Measurements from ENCODE around the gene CCDC60.
"Not testable (repeated sequence)": the region's sequence is repeated elsewhere in the genome, so short reads cannot be mapped to it uniquely, and the experiment has no call there.

The CCDC60 gene

DNA sequence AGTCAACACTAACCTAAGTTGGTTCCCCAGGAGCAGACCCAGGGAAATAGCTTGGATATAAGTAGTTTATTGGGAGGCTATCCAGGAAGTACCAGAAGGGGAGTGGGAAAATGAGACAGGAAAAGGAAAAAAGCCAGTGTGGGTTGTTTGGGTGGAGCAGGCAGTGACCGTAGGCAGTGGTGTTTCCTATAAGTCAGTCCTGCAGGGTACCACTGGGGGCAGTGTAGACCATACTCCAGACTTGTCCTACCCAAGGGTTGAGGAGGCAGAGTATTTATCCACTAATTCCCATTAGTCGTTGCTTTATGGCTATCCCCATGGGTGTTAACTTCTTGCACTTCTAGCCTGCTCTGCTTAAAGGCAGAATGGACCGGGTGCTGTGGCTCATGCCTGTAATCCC, 6.4 kb upstream of the CCDC60 start:
- DNase-seq: no peak
- Histone ChIP-seq H3K9me3 (ENCODE audit: control insufficient read depth, low read length) (no peaks in the 10 kb centered on the region), H3K4me3 (ENCODE audit: insufficient read depth, low read depth, low read length, poor library complexity, severe bottlenecking) (no peak overlapping the region), H3K27me3 (replicated peaks; ENCODE audit: control insufficient read depth, insufficient read depth, low read length, poor library complexity, severe bottlenecking) (no peaks in the 10 kb centered on the region), H3K36me3 (ENCODE audit: control insufficient read depth, insufficient read depth, low read length) (no peaks in the 10 kb centered on the region), H3K27ac (ENCODE audit: insufficient read depth, low read length, poor library complexity, severe bottlenecking) (no peak overlapping the region), H3K4me1 (ENCODE audit: control insufficient read depth, insufficient read depth, low read length, poor library complexity, severe bottlenecking) (no peaks in the 10 kb centered on the region)

GRCh38 chr12:119338593-119339363, 4.2 kb downstream of the CCDC60 start:
- no peak overlapping the region for H3K27ac ChIP-seq (ENCODE audit: insufficient read depth, low read length, poor library complexity, severe bottlenecking)
- H3K9me3 ChIP-seq (ENCODE audit: control insufficient read depth, low read length): no peaks in the 10 kb centered on the region
- no peak overlapping the region for H3K4me3 ChIP-seq (ENCODE audit: insufficient read depth, low read depth, low read length, poor library complexity, severe bottlenecking)
- H3K4me1 ChIP-seq (ENCODE audit: control insufficient read depth, insufficient read depth, low read length, poor library complexity, severe bottlenecking): no peaks in the 10 kb centered on the region
- no peak for DNase-seq
- H3K27me3 ChIP-seq (replicated peaks; ENCODE audit: control insufficient read depth, insufficient read depth, low read length, poor library complexity, severe bottlenecking): peaks cover 3% of the 10 kb centered on the region
- H3K36me3 ChIP-seq (ENCODE audit: control insufficient read depth, insufficient read depth, low read length): no peaks in the 10 kb centered on the region

- Histone ChIP-seq H3K9me3 (ENCODE audit: control insufficient read depth, low read length) (no peaks in the 10 kb centered on the region), H3K4me3 (ENCODE audit: insufficient read depth, low read depth, low read length, poor library complexity, severe bottlenecking) (no peak overlapping the region), H3K27ac (ENCODE audit: insufficient read depth, low read length, poor library complexity, severe bottlenecking) (no peak overlapping the region), H3K4me1 (ENCODE audit: control insufficient read depth, insufficient read depth, low read length, poor library complexity, severe bottlenecking) (no peaks in the 10 kb centered on the region), H3K36me3 (ENCODE audit: control insufficient read depth, insufficient read depth, low read length) (no peaks in the 10 kb centered on the region), H3K27me3 (replicated peaks; ENCODE audit: control insufficient read depth, insufficient read depth, low read length, poor library complexity, severe bottlenecking) (peaks cover 3% of the 10 kb centered on the region)
- DNase-seq: no peak
Observed at GRCh38 chr12:119340578-119340977, 6.0 kb downstream of the CCDC60 start.

- no peak overlapping the region for H3K4me3 ChIP-seq (ENCODE audit: insufficient read depth, low read depth, low read length, poor library complexity, severe bottlenecking)
- no peaks in the 10 kb centered on the region for H3K36me3 ChIP-seq (ENCODE audit: control insufficient read depth, insufficient read depth, low read length)
- no peaks in the 10 kb centered on the region for H3K9me3 ChIP-seq (ENCODE audit: control insufficient read depth, low read length)
- H3K27ac ChIP-seq (ENCODE audit: insufficient read depth, low read length, poor library complexity, severe bottlenecking): no peak overlapping the region
- DNase-seq: no peak
- no peaks in the 10 kb centered on the region for H3K4me1 ChIP-seq (ENCODE audit: control insufficient read depth, insufficient read depth, low read length, poor library complexity, severe bottlenecking)
- peaks cover 3% of the 10 kb centered on the region for H3K27me3 ChIP-seq (replicated peaks; ENCODE audit: control insufficient read depth, insufficient read depth, low read length, poor library complexity, severe bottlenecking)
Observed at GRCh38 chr12:119341020-119341419, 6.5 kb downstream of the CCDC60 start.

DNA sequence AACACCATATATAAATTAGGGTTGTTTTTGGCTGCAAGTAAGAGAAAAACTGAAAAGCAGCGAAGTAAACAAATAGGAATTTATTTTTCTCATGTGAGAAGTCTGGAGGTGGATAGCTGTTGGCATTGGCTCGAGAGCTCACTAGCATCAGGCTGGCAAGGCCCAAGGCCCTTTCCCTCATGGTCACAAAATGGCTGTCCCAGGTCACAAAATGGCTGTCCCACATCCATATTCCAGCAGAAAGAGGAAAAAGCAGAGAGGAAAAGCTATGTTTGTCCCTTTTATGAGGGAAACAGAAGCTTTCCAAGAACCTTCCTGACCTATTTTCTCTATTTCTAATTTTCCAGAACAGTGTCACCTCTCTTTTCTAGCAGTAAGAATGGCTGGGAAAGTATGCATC, 7.5 kb downstream of the CCDC60 start:
- Histone ChIP-seq H3K36me3 (ENCODE audit: control insufficient read depth, insufficient read depth, low read length) (no peaks in the 10 kb centered on the region), H3K27ac (ENCODE audit: insufficient read depth, low read length, poor library complexity, severe bottlenecking) (no peak overlapping the region), H3K4me3 (ENCODE audit: insufficient read depth, low read depth, low read length, poor library complexity, severe bottlenecking) (no peak overlapping the region), H3K4me1 (ENCODE audit: control insufficient read depth, insufficient read depth, low read length, poor library complexity, severe bottlenecking) (no peaks in the 10 kb centered on the region), H3K9me3 (ENCODE audit: control insufficient read depth, low read length) (no peaks in the 10 kb centered on the region), H3K27me3 (replicated peaks; ENCODE audit: control insufficient read depth, insufficient read depth, low read length, poor library complexity, severe bottlenecking) (no peaks in the 10 kb centered on the region)
- DNase-seq: no peak

DNA sequence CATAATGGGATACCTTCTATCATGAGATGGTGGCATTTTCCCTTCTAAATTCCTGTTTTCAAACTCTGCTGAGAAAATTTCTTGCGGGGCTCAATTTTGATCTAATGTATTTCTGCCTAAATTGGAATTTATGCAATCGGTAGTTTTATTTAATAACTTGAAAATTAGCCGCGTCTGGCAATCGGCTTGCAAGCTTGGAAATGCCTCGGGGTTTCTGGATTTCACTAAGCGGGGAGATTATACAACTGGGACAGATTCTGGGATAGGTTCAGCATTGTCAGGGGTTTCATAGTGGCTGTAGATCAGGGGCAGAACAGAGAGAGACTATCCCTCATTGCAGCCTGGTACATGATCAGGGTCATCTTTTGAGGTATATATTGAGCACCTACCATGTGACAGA, 8.6 kb downstream of the CCDC60 start:
- no peaks in the 10 kb centered on the region for H3K4me1 ChIP-seq (ENCODE audit: control insufficient read depth, insufficient read depth, low read length, poor library complexity, severe bottlenecking)
- H3K9me3 ChIP-seq (ENCODE audit: control insufficient read depth, low read length): no peaks in the 10 kb centered on the region
- no peak overlapping the region for H3K27ac ChIP-seq (ENCODE audit: insufficient read depth, low read length, poor library complexity, severe bottlenecking)
- H3K27me3 ChIP-seq (replicated peaks; ENCODE audit: control insufficient read depth, insufficient read depth, low read length, poor library complexity, severe bottlenecking): no peaks in the 10 kb centered on the region
- no peaks in the 10 kb centered on the region for H3K36me3 ChIP-seq (ENCODE audit: control insufficient read depth, insufficient read depth, low read length)
- H3K4me3 ChIP-seq (ENCODE audit: insufficient read depth, low read depth, low read length, poor library complexity, severe bottlenecking): no peak overlapping the region
- DNase-seq: no peak

DNA sequence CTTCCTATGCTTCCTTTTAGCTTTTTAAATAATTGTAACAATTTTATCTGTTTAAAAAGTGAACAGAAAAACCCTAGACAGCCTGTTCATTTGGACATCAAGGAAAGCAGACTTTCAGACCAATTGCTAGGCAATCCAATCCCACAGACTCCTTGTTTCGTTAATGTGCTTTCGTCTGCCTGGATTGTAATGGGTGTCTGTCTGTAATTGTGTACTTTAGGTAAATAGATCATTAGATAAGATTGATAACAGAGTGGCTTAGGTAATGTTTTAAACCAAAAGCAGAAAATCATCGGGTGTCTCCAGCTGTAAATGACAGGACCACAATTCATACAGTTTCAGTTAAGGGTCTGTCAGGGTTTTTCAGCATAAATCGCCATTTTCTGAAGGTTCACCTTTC, 19.6 kb downstream of the CCDC60 start:
- no peaks in the 10 kb centered on the region for H3K4me1 ChIP-seq (ENCODE audit: control insufficient read depth, insufficient read depth, low read length, poor library complexity, severe bottlenecking)
- no peaks in the 10 kb centered on the region for H3K27me3 ChIP-seq (replicated peaks; ENCODE audit: control insufficient read depth, insufficient read depth, low read length, poor library complexity, severe bottlenecking)
- DNase-seq: no peak
- H3K4me3 ChIP-seq (ENCODE audit: insufficient read depth, low read depth, low read length, poor library complexity, severe bottlenecking): no peak overlapping the region
- H3K9me3 ChIP-seq (ENCODE audit: control insufficient read depth, low read length): no peaks in the 10 kb centered on the region
- no peak overlapping the region for H3K27ac ChIP-seq (ENCODE audit: insufficient read depth, low read length, poor library complexity, severe bottlenecking)
- H3K36me3 ChIP-seq (ENCODE audit: control insufficient read depth, insufficient read depth, low read length): no peaks in the 10 kb centered on the region

GRCh38 chr12:119360366-119360765, 25.8 kb downstream of the CCDC60 start:
- not testable (repeated sequence) for H3K27ac ChIP-seq (ENCODE audit: insufficient read depth, low read length, poor library complexity, severe bottlenecking); H3K4me3 ChIP-seq (ENCODE audit: insufficient read depth, low read depth, low read length, poor library complexity, severe bottlenecking); DNase-seq; H3K9me3 ChIP-seq (ENCODE audit: control insufficient read depth, low read length); H3K36me3 ChIP-seq (ENCODE audit: control insufficient read depth, insufficient read depth, low read length); H3K27me3 ChIP-seq (replicated peaks; ENCODE audit: control insufficient read depth, insufficient read depth, low read length, poor library complexity, severe bottlenecking); H3K4me1 ChIP-seq (ENCODE audit: control insufficient read depth, insufficient read depth, low read length, poor library complexity, severe bottlenecking)

- no peak for DNase-seq
- H3K4me3 ChIP-seq (ENCODE audit: insufficient read depth, low read depth, low read length, poor library complexity, severe bottlenecking): no peak overlapping the region
- no peaks in the 10 kb centered on the region for H3K36me3 ChIP-seq (ENCODE audit: control insufficient read depth, insufficient read depth, low read length)
- H3K4me1 ChIP-seq (ENCODE audit: control insufficient read depth, insufficient read depth, low read length, poor library complexity, severe bottlenecking): no peaks in the 10 kb centered on the region
- no peaks in the 10 kb centered on the region for H3K27me3 ChIP-seq (replicated peaks; ENCODE audit: control insufficient read depth, insufficient read depth, low read length, poor library complexity, severe bottlenecking)
- H3K9me3 ChIP-seq (ENCODE audit: control insufficient read depth, low read length): no peaks in the 10 kb centered on the region
- H3K27ac ChIP-seq (ENCODE audit: insufficient read depth, low read length, poor library complexity, severe bottlenecking): no peak overlapping the region
Observed at GRCh38 chr12:119363037-119363436, 28.5 kb downstream of the CCDC60 start.

DNA sequence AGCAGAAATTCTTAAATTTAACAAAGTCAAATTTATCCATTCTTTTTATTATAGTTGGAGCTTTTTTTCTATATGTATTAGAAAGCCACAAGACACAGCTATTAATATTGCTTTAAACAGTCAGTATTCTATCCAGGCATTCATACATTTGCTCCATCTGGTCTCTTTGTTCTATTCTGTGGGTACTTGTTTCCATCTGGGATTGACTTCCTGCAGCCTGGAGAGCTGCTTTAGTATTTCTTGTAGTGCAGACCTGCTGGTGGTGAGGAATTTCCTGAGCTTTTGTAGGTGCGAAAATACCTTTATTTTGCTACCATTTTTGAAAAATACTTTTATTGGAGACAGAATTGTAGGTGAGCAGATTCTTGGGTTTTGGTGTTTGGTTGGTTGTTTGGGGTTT, 29.0 kb downstream of the CCDC60 start:
- H3K4me3 ChIP-seq (ENCODE audit: insufficient read depth, low read depth, low read length, poor library complexity, severe bottlenecking): no peak overlapping the region
- no peaks in the 10 kb centered on the region for H3K27me3 ChIP-seq (replicated peaks; ENCODE audit: control insufficient read depth, insufficient read depth, low read length, poor library complexity, severe bottlenecking)
- no peaks in the 10 kb centered on the region for H3K36me3 ChIP-seq (ENCODE audit: control insufficient read depth, insufficient read depth, low read length)
- H3K9me3 ChIP-seq (ENCODE audit: control insufficient read depth, low read length): no peaks in the 10 kb centered on the region
- H3K27ac ChIP-seq (ENCODE audit: insufficient read depth, low read length, poor library complexity, severe bottlenecking): no peak overlapping the region
- no peak for DNase-seq
- no peaks in the 10 kb centered on the region for H3K4me1 ChIP-seq (ENCODE audit: control insufficient read depth, insufficient read depth, low read length, poor library complexity, severe bottlenecking)

Data from effector memory CD4-positive, alpha-beta T cell (primary cell).